ENCODE data around the gene PKP3.

PKP3 gene

GRCh38 chr11:439315-440064 lies 45.5 kb downstream of the PKP3 start:
- ATAC-seq = no peak
- no peak for TF ChIP-seq TCF4 (CRISPR knock-in tag; IDR thresholded peaks at IDR 0.05; ENCODE audit: borderline replicate concordance)
- TF ChIP-seq ISL1 (CRISPR knock-in tag; IDR thresholded peaks at IDR 0.05) = no peak

DNA sequence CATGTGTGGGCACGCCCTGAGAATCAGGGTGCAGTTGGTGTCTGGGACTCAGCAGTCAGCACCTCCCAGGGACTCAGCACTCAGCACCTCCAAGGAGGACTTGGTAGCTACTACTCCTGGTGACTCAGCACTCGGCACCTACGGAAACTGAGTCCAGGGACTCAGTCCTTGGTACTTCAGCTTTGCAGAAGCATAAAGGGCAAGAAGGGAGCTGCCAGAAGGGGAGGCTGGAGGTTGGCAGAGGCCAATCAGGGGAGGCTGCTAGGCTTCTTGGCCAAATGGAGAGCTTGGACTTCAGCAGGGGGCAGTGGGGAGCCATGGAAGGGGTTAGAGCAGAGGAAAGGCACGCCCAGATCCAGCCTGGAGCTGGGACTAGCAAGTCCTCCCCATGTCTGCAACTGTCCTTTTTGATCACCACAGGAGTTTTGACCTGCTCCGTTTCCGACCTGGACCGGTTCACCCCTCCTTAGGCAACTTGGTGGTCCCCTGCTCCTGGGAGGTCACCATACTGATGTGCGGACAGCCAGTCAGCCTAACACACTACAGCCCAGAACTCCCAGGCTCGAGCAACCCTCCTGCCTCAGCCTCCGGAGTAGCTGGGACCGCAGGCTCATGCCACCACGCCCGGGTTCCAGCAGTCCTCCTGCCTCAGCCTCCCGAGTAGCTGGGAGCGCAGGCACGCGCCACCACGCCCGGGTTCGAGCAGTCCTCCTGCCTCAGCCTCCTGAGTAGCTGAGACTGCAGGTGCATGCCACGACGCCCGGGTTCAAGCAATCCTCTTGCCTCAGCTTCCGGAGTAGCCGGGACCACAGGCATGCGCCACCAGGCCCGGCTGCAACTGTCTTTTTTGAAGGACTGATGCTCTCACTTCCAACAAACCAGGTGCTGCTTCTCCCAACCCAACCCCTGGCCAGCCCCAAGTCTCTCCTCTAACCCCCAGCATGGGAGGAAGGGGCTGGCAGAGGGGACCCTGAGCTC lies 46.3 kb downstream of the PKP3 start:
- TF ChIP-seq RARB (CRISPR knock-in tag; IDR thresholded peaks at IDR 0.05) (no peak), SNAI2 (CRISPR knock-in tag; IDR thresholded peaks at IDR 0.05) (no peak), ESRRG (CRISPR knock-in tag; IDR thresholded peaks at IDR 0.05) (no peak), CSDC2 (CRISPR knock-in tag; IDR thresholded peaks at IDR 0.05) (no peak), BACH2 (CRISPR knock-in tag; IDR thresholded peaks at IDR 0.05; ENCODE audit: borderline replicate concordance) (no peak), OSR1 (CRISPR knock-in tag; IDR thresholded peaks at IDR 0.05) (no peak), ZNF565 (CRISPR knock-in tag; conservative IDR thresholded peaks at IDR 0.05; ENCODE audit: low read depth) (no peak), ZC3H10 (CRISPR knock-in tag; IDR thresholded peaks at IDR 0.05) (no peak), ZNF70 (CRISPR knock-in tag; IDR thresholded peaks at IDR 0.05) (no peak), TOX (CRISPR knock-in tag; IDR thresholded peaks at IDR 0.05; ENCODE audit: borderline replicate concordance) (no peak)
- TF ChIP-seq, protein P1, sequence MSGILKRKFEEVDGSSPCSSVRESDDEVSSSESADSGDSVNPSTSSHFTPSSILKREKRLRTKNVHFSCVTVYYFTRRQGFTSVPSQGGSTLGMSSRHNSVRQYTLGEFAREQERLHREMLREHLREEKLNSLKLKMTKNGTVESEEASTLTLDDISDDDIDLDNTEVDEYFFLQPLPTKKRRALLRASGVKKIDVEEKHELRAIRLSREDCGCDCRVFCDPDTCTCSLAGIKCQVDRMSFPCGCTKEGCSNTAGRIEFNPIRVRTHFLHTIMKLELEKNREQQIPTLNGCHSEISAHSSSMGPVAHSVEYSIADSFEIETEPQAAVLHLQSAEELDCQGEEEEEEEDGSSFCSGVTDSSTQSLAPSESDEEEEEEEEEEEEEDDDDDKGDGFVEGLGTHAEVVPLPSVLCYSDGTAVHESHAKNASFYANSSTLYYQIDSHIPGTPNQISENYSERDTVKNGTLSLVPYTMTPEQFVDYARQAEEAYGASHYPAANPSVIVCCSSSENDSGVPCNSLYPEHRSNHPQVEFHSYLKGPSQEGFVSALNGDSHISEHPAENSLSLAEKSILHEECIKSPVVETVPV (CRISPR knock-in tag; IDR thresholded peaks at IDR 0.05) = no peak
- TF ChIP-seq, protein P2, sequence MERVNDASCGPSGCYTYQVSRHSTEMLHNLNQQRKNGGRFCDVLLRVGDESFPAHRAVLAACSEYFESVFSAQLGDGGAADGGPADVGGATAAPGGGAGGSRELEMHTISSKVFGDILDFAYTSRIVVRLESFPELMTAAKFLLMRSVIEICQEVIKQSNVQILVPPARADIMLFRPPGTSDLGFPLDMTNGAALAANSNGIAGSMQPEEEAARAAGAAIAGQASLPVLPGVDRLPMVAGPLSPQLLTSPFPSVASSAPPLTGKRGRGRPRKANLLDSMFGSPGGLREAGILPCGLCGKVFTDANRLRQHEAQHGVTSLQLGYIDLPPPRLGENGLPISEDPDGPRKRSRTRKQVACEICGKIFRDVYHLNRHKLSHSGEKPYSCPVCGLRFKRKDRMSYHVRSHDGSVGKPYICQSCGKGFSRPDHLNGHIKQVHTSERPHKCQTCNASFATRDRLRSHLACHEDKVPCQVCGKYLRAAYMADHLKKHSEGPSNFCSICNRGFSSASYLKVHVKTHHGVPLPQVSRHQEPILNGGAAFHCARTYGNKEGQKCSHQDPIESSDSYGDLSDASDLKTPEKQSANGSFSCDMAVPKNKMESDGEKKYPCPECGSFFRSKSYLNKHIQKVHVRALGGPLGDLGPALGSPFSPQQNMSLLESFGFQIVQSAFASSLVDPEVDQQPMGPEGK (CRISPR knock-in tag; IDR thresholded peaks at IDR 0.05; ENCODE audit: borderline replicate concordance) = no peak
- ATAC-seq = no peak

DNA sequence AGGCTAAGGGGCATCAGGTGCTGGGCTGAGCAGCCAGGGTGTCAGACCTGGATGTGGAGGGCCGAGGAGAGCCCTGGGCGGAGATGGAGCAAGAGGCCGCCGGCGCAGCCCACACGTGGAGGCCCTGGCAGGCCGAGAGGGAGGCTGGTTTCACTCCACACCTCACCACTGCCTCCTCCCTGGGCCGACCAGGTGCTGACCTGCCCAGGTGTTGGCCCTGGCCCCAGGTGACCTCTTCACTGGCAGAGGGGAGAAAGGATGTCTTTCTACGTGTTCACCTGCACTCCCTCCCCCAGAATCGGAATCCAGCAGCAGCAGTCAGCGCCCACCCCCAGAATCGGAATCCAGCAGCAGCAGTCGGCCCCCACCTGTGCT lies 47.0 kb downstream of the PKP3 start:
- no peak for TF ChIP-seq PPARA (CRISPR knock-in tag; IDR thresholded peaks at IDR 0.05; ENCODE audit: borderline replicate concordance)
- TF ChIP-seq ARNTL (CRISPR knock-in tag; IDR thresholded peaks at IDR 0.05; ENCODE audit: borderline replicate concordance, low read depth) = no peak
- TF ChIP-seq TOX (CRISPR knock-in tag; IDR thresholded peaks at IDR 0.05; ENCODE audit: borderline replicate concordance) = no peak
- TF ChIP-seq BACH2 (CRISPR knock-in tag; IDR thresholded peaks at IDR 0.05; ENCODE audit: borderline replicate concordance) = no peak
- TF ChIP-seq ESRRG (CRISPR knock-in tag; IDR thresholded peaks at IDR 0.05) = no peak
- TF ChIP-seq CREB5 (CRISPR knock-in tag; IDR thresholded peaks at IDR 0.05; ENCODE audit: low read depth) = no peak
- no peak for TF ChIP-seq SNAI2 (CRISPR knock-in tag; IDR thresholded peaks at IDR 0.05)
- TF ChIP-seq CSDC2 (CRISPR knock-in tag; IDR thresholded peaks at IDR 0.05) = no peak
- TF ChIP-seq ZFP30 (CRISPR knock-in tag; IDR thresholded peaks at IDR 0.05) = no peak
- TF ChIP-seq, protein P2 (CRISPR knock-in tag; IDR thresholded peaks at IDR 0.05; ENCODE audit: borderline replicate concordance) = no peak
- no peak for TF ChIP-seq TCF4 (CRISPR knock-in tag; IDR thresholded peaks at IDR 0.05; ENCODE audit: borderline replicate concordance)
- no peak for TF ChIP-seq ZNF565 (CRISPR knock-in tag; conservative IDR thresholded peaks at IDR 0.05; ENCODE audit: low read depth)
- TF ChIP-seq ZC3H10 (CRISPR knock-in tag; IDR thresholded peaks at IDR 0.05) = no peak
- no peak for TF ChIP-seq OSR1 (CRISPR knock-in tag; IDR thresholded peaks at IDR 0.05)

More for the DNA sequence above, 47.0 kb downstream of the PKP3 start:
- 0 out of 3 replicates have a peak, but pooled peaks have one; percentile 9 for ATAC-seq

Data from SK-N-SH treated with all-trans-retinoic acid at 6 μM for 48 hours (cell line).